H1 (cell line): ENCODE results near the gene CLCC1.

Experiments used
- CBX8 ChIP-seq: fragments of 300-800, 300-1000 bp; sonication (generic); IDR thresholded peaks from 2 replicates; pipeline ENCODE4 v1.7.1; 2016; ENCODE audit warnings: low read depth, low read length, borderline replicate concordance
- EP300 ChIP-seq, 2 experiments: IDR thresholded peaks; 1 replicate in 1 of 2; 2 replicates in 1 of 2; pipeline ENCODE4 v1.6.1; 2011 to 2012; ENCODE audit warnings: low read depth in 2 of 2, low read length in 2 of 2, mild to moderate bottlenecking in 2 of 2, borderline replicate concordance in 1 of 2, inconsistent platforms in 1 of 2, moderate library complexity in 1 of 2
- RBBP5 ChIP-seq: IDR thresholded peaks from 2 replicates; pipeline ENCODE4 v1.7.1; 2012; ENCODE audit warnings: low read depth, mild to moderate bottlenecking, inconsistent platforms, low read length, moderate library complexity, borderline replicate concordance
- YY1 ChIP-seq: IDR thresholded peaks from 2 replicates; pipeline ENCODE4 v1.6.1; 2011; ENCODE audit warnings: low read depth, mild to moderate bottlenecking, low read length

DNA sequence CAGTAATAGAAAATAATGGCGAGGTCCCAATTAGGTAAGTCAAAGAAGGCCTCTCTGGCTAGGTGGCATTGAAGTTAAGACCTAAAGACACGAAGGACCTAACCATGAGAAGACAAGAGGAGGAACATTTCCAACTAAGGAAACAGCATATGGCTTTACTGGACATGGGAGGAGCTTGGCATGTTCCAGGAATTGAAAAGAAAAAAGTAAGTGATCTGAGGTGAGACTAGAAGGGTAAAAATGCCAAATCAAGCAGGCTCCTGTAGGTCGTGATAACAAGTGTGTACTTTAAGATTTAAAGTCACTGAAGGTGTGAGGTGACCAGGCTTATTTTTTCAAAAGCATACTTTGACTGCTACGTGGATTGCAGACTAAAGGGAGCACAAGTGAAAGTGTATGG, 13.4 kb upstream of the CLCC1 start:
- TF ChIP-seq CBX8 (no peak), RBBP5 (no peak), YY1 (no peak), EP300 (IDR thresholded peaks at IDR 0.05; ENCODE audit: borderline replicate concordance in 1 of 2, low read depth in 2 of 2, low read length in 2 of 2) (no peak)
